Spleen (tissue), 7 donors: ENCODE measurements around the gene OR13C8.

Experiments used
- POLR2AphosphoS5 ChIP-seq, 3 donors: sonication (generic); formaldehyde crosslinking; IDR thresholded peaks; one replicate each; pipeline ENCODE4 v1.5.1; 2017; ENCODE audit warnings: antibody characterized with exemption in 3 of 3
- TF ChIP-seq, protein P1 (sequence below), 11 experiments: fragments of 200-600 bp in 7 of 11; fragments of 450-650 bp in 4 of 11; sonication (generic) in 4 of 11; IDR thresholded peaks in 8 of 11; conservative IDR thresholded peaks in 3 of 11; 1 replicate in 7 of 11; 2 replicates in 4 of 11; pipeline versions ENCODE4 v1.4.0 to v1.8.0; 2016 to 2021; ENCODE audit warnings: antibody characterized with exemption in 11 of 11, inconsistent platforms in 4 of 11, mild to moderate bottlenecking in 1 of 11
- donor health status: DM: no; HTN: no; CAD: no; lungs with moderate emphysema.
- donor health status: DM: no; HTN: no; CAD: no.
- donor health status: DM: no; HTN: no; CAD: no.

DNA sequence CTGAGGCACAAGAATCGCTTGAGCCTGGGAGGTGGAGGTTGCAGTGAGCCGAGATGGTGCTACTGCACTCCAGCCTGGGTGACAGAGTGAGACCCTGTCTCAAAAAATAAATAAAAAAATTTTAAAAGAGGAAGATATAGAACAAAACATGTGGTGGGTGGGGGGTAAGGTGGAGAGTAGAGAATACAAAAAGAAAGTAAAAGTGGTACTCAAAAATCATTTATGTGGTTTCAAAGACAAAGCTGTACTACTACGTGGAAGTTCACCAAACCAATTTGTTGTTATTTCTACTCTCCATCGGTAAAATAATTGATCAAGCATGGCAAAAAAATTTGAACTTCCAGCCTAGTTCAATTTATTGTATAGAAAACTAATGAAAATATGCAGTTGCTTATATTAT is 24.3 kb upstream of the OR13C8 start:
- TF ChIP-seq, protein P1, sequence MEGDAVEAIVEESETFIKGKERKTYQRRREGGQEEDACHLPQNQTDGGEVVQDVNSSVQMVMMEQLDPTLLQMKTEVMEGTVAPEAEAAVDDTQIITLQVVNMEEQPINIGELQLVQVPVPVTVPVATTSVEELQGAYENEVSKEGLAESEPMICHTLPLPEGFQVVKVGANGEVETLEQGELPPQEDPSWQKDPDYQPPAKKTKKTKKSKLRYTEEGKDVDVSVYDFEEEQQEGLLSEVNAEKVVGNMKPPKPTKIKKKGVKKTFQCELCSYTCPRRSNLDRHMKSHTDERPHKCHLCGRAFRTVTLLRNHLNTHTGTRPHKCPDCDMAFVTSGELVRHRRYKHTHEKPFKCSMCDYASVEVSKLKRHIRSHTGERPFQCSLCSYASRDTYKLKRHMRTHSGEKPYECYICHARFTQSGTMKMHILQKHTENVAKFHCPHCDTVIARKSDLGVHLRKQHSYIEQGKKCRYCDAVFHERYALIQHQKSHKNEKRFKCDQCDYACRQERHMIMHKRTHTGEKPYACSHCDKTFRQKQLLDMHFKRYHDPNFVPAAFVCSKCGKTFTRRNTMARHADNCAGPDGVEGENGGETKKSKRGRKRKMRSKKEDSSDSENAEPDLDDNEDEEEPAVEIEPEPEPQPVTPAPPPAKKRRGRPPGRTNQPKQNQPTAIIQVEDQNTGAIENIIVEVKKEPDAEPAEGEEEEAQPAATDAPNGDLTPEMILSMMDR (IDR thresholded peaks at IDR 0.05 in 8 of 11, conservative IDR thresholded peaks at IDR 0.05 in 3 of 11), result no peak
- TF ChIP-seq POLR2AphosphoS5 (IDR thresholded peaks at IDR 0.05), result no peak
